ENCODE measurements around the gene CHAC1.

DNA sequence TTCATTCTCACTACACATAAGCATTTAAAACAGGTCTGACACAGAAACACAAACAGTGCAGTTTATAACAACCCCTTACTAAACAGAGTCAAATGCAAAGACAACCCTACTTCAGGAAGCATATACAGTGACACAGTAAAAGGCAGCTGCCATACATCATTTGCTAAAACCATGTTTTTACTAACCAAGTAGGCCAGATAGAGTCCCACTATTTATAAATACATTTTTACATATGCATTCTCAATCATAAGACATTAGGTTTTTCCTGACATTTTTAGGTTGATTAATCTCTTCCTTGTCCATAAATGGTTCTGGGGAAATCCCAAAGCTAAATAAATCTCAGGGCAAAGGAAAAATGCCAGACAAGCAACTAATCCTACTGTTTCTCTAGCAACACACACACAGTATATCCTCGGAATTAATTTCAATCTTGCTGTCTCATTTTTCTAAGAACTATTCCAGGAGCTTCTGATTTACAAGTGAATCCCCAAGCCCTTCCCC, 39.0 kb downstream of the CHAC1 start:
- TF ChIP-seq, protein P1, sequence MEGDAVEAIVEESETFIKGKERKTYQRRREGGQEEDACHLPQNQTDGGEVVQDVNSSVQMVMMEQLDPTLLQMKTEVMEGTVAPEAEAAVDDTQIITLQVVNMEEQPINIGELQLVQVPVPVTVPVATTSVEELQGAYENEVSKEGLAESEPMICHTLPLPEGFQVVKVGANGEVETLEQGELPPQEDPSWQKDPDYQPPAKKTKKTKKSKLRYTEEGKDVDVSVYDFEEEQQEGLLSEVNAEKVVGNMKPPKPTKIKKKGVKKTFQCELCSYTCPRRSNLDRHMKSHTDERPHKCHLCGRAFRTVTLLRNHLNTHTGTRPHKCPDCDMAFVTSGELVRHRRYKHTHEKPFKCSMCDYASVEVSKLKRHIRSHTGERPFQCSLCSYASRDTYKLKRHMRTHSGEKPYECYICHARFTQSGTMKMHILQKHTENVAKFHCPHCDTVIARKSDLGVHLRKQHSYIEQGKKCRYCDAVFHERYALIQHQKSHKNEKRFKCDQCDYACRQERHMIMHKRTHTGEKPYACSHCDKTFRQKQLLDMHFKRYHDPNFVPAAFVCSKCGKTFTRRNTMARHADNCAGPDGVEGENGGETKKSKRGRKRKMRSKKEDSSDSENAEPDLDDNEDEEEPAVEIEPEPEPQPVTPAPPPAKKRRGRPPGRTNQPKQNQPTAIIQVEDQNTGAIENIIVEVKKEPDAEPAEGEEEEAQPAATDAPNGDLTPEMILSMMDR (conservative IDR thresholded peaks at IDR 0.05; ENCODE audit: low read length) = no peak
- TF ChIP-seq EZH2phosphoT487 (IDR thresholded peaks at IDR 0.05; ENCODE audit: borderline replicate concordance, low read depth, low read length) = no peak

All from OCI-LY7 (cell line).